DND-41 (cell line): ENCODE data around the gene NFIB.

Experiments used
- ATAC-seq: fragments of 200-7000 bp; cut with Tn5 transposase; 3 replicates; pipeline ENCODE4 v1.9.1; 2021; ENCODE audit warnings: low read depth; ENCODE audit not compliant: insufficient read depth
- DNase-seq: peaks from one replicate; pipeline ENCODE4 v3.0.0-alpha.2; 2020
- H2AFZ ChIP-seq: 2 replicates; pipeline ENCODE4 v1.6.0; 2012; ENCODE audit warnings: low read depth, low read length
- H3K27ac ChIP-seq: 2 replicates; pipeline ENCODE4 v1.5.1; 2012; ENCODE audit warnings: low read length, inconsistent platforms
- H3K27me3 ChIP-seq: fragments of 200-600 bp; sonication (generic); 2 replicates; pipeline ENCODE4 v1.6.0; 2012; ENCODE audit warnings: low read length, mild to moderate bottlenecking, inconsistent platforms; ENCODE audit not compliant: insufficient read depth, poor library complexity
- H3K36me3 ChIP-seq: 2 replicates; pipeline ENCODE4 v1.5.1; 2012; ENCODE audit warnings: low read length, inconsistent platforms; ENCODE audit not compliant: insufficient read depth
- H3K4me1 ChIP-seq: 2 replicates; pipeline ENCODE4 v1.5.1; 2012; ENCODE audit warnings: mild to moderate bottlenecking, low read length; ENCODE audit not compliant: insufficient read depth
- H3K4me2 ChIP-seq: 2 replicates; pipeline ENCODE4 v1.6.0; 2012; ENCODE audit warnings: mild to moderate bottlenecking, moderate library complexity, low read length, inconsistent platforms; ENCODE audit not compliant: insufficient read depth
- H3K4me3 ChIP-seq, 2 experiments: fragments of 200-600 bp in 1 of 2; shearing (Covaris generic) in 1 of 2; 2 replicates each; pipeline ENCODE4 v1.5.1; 2012 to 2016; ENCODE audit warnings: inconsistent platforms in 2 of 2, low read length in 2 of 2, mild to moderate bottlenecking in 2 of 2, low read depth in 1 of 2, moderate library complexity in 1 of 2
- H3K79me2 ChIP-seq: 2 replicates; pipeline ENCODE4 v1.6.0; 2012; ENCODE audit warnings: low read length, inconsistent platforms; ENCODE audit not compliant: insufficient read depth
- H3K9ac ChIP-seq: 2 replicates; pipeline ENCODE4 v1.6.0; 2012; ENCODE audit warnings: low read depth, mild to moderate bottlenecking, inconsistent platforms, low read length, moderate library complexity
- H3K9me3 ChIP-seq: 2 replicates; pipeline ENCODE4 v1.5.1; 2012; ENCODE audit warnings: low read length, moderate library complexity, mild to moderate bottlenecking, inconsistent platforms; ENCODE audit not compliant: insufficient read depth, severe bottlenecking
- H4K20me1 ChIP-seq: 2 replicates; pipeline ENCODE4 v1.6.0; 2012; ENCODE audit warnings: low read length; ENCODE audit not compliant: insufficient read depth
- EZH2 ChIP-seq: IDR thresholded peaks from 3 replicates; pipeline ENCODE4 v1.6.1; 2012; ENCODE audit warnings: borderline replicate concordance, low read depth, mild to moderate bottlenecking, moderate library complexity, low read length, inconsistent platforms; ENCODE audit not compliant: severe bottlenecking
- TF ChIP-seq, protein P1 (sequence below): IDR thresholded peaks from 2 replicates; pipeline ENCODE4 v1.5.1; 2012; ENCODE audit warnings: borderline replicate concordance, low read length, moderate library complexity, mild to moderate bottlenecking; ENCODE audit not compliant: poor library complexity, severe bottlenecking; ENCODE audit errors: extremely low read depth

Gene NFIB

DNA sequence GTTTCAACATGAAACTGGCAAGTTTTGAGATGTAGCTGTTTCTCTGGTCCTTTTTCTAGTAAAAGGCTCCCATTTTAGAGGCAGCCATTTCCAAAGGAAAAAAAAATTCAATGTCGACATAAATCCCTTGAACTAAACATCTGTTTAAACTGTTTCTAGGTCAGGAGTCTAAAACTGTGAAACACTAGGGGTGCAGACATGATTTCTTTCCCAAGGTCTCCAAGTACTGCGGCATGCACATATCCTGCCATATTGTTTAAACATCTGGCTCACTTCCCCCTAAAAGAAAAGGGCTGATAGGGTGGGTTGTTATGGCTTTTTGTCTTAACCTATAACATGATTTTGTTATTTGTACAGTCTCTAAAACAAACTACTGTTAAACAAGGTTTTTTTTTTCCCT, 51.1 kb downstream of the NFIB start:
- DNase-seq (no peak), ATAC-seq (no peak)
- Histone ChIP-seq H3K36me3 (no peaks in the 10 kb centered on the region), H3K79me2 (no peaks in the 10 kb centered on the region), H3K27me3 (no peaks in the 10 kb centered on the region), H3K27ac (no peak overlapping the region), H2AFZ (no peak overlapping the region), H3K9me3 (no peaks in the 10 kb centered on the region), H3K4me2 (no peak overlapping the region), H3K4me1 (no peaks in the 10 kb centered on the region), H3K9ac (no peak overlapping the region), H4K20me1 (no peaks in the 10 kb centered on the region), H3K4me3 (no peak overlapping the region)
- TF ChIP-seq, protein P1, sequence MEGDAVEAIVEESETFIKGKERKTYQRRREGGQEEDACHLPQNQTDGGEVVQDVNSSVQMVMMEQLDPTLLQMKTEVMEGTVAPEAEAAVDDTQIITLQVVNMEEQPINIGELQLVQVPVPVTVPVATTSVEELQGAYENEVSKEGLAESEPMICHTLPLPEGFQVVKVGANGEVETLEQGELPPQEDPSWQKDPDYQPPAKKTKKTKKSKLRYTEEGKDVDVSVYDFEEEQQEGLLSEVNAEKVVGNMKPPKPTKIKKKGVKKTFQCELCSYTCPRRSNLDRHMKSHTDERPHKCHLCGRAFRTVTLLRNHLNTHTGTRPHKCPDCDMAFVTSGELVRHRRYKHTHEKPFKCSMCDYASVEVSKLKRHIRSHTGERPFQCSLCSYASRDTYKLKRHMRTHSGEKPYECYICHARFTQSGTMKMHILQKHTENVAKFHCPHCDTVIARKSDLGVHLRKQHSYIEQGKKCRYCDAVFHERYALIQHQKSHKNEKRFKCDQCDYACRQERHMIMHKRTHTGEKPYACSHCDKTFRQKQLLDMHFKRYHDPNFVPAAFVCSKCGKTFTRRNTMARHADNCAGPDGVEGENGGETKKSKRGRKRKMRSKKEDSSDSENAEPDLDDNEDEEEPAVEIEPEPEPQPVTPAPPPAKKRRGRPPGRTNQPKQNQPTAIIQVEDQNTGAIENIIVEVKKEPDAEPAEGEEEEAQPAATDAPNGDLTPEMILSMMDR: no peak

DNA sequence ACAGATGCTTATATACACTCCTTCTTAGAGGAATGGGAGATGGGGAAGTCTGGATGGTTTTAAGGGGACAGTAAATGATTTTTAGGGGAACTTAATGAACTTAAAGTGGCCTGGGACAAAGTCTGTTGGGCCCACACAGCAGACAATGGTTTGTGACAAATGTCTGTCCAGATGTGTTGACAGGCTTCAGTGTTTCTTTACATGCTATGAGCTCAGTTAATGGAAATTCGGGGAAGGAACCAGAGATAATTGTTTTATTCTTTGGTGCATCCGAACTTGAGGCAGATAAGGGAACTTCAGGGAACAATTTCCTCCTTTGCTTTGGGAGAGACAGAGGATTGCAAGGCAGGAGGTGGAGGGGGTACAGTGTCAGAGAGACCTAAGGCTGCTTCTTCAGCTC, 52.3 kb downstream of the NFIB start:
- ATAC-seq: no peak
- Histone ChIP-seq H3K27me3 (no peaks in the 10 kb centered on the region), H3K4me1 (no peaks in the 10 kb centered on the region), H3K79me2 (no peaks in the 10 kb centered on the region), H3K36me3 (no peaks in the 10 kb centered on the region), H3K4me3 (no peak overlapping the region), H4K20me1 (no peaks in the 10 kb centered on the region), H3K9ac (no peak overlapping the region), H2AFZ (no peak overlapping the region), H3K27ac (no peak overlapping the region), H3K9me3 (no peaks in the 10 kb centered on the region), H3K4me2 (no peak overlapping the region)
- DNase-seq: no peak
- TF ChIP-seq, protein P1: no peak
- no peak for TF ChIP-seq EZH2

DNA sequence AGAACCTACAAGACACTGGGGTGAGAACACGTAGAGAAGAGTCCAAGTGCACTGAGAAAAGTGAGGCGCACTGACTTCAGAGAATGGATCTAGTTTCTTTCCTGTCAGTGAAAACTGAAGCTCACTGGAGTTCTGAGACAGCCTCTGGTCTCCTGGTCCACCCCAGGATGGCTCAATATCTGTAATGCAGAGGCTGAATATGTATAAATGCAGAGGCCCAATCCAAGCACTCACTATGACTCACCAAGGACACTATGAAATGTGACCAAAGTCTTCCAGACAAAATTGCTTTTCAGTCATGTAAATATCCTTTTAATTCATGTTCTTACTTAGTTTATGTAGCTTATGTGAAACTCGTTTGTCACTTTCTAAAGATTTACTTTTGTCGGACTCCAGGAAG, 53.8 kb downstream of the NFIB start:
- Histone ChIP-seq H3K36me3 (no peaks in the 10 kb centered on the region), H3K4me2 (no peak overlapping the region), H3K4me3 (no peak overlapping the region), H3K27me3 (no peaks in the 10 kb centered on the region), H3K4me1 (no peaks in the 10 kb centered on the region), H3K79me2 (no peaks in the 10 kb centered on the region), H3K9me3 (no peaks in the 10 kb centered on the region), H3K27ac (no peak overlapping the region), H3K9ac (no peak overlapping the region), H4K20me1 (no peaks in the 10 kb centered on the region), H2AFZ (no peak overlapping the region)
- ATAC-seq (no peak), DNase-seq (no peak)
- no peak for TF ChIP-seq EZH2
- TF ChIP-seq, protein P1: no peak

DNA sequence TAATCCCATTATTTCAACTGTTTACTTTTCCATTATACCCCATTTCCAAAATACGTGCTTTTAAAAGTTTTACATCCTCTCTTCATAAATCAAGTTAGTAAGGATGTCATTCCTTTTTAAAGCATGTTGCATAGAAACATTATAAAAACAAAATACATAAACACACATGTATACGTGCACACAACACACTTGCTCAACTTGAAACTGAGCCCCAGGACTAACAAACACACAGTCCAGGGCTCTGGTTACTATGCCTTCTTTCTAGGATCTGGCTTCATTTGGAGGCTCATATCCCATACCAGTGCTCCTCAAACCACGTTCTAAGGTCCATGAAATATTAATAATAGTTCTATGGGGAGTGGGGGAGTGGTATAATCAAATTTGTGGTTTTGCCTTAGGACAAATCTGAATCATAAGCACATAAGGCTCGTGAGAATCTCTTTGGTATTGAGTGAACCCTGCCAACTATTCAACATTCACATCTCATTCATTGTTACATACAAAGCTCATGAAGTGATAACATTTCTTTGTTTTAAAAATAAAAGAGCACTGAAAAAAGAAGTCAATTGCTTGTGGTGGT, 55.2 kb downstream of the NFIB start:
- Histone ChIP-seq H3K4me2 (no peak overlapping the region), H3K9ac (no peak overlapping the region)

More for the DNA sequence above, 55.2 kb downstream of the NFIB start:
- no peaks in the 10 kb centered on the region for H3K36me3 ChIP-seq
- H3K79me2 ChIP-seq: no peaks in the 10 kb centered on the region
- H3K4me3 ChIP-seq: no peak overlapping the region
- TF ChIP-seq, protein P1: no peak
- no peak for TF ChIP-seq EZH2
- H3K4me1 ChIP-seq: no peaks in the 10 kb centered on the region
- DNase-seq: no peak
- no peaks in the 10 kb centered on the region for H4K20me1 ChIP-seq
- no peak for ATAC-seq
- no peaks in the 10 kb centered on the region for H3K9me3 ChIP-seq
- H3K27me3 ChIP-seq: no peaks in the 10 kb centered on the region
- no peak overlapping the region for H2AFZ ChIP-seq
- H3K27ac ChIP-seq: no peak overlapping the region
